ENCODE measurements around the gene C5orf46. TPM values are rescaled to one million over a fixed set of nuclear protein-coding genes. Genes with fewer than 3 reads are reported as not detected.

Gene C5orf46
- total RNA-seq, 1 experiment from 2014 or later = not detected

DNA sequence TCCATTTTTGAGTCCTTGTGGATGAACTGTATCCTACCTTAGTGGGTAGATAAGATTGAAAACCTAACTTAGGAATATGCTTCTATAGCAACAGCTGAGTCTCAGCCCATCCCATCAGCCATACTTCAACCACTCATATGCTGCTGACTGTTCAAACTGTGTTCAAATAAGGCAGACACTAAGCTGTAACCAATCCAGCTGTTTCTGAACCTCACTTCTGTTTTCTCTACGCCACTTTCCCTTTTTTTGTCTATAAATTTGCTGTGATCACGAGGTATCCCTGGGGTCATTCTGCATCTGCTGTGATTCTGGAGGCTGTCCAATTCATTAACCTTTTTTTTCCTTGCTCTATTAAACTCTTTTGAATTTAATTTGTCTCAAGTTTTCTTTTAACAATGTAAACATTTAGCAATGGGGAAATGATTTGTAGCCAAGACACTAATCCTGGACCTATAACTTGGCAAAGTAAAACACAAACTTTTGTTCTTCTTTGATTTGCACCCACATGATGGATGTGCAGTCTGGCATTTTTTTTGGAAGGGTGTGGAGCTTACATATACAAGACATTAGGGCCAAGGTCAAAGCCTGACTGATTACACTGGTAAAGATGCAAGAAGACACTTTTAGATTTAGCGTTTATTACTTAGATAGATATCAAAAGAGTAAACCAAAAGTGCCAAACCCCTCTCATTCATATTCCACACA, 42.7 kb downstream of the C5orf46 start:
- Mint-ChIP-seq H3K4me1 (peaks cover 99% of the 10 kb centered on the region), H3K9me3 (no peaks in the 10 kb centered on the region), H3K27ac (peak overlapping the region; percentile 92), H3K4me3 (peak overlapping the region; percentile 6; the same call in 1 of the 2 replicates), H3K36me3 (peaks cover 51% of the 10 kb centered on the region), H3K27me3 (ENCODE audit: low read depth) (no peaks in the 10 kb centered on the region)
- TF ChIP-seq STAT6 (CRISPR knock-in tag; conservative IDR thresholded peaks at IDR 0.05; ENCODE audit: low read depth) (no peak), ZNF532 (CRISPR knock-in tag; IDR thresholded peaks at IDR 0.05; ENCODE audit: borderline replicate concordance) (peak; percentile 45; the same call in 1 of the 2 replicates), ATF1 (CRISPR knock-in tag; IDR thresholded peaks at IDR 0.05) (no peak), ELF4 (CRISPR knock-in tag; IDR thresholded peaks at IDR 0.05; ENCODE audit: low read depth) (no peak), ZNF671 (CRISPR knock-in tag; IDR thresholded peaks at IDR 0.05) (no peak), GRHL2 (CRISPR knock-in tag; IDR thresholded peaks at IDR 0.05; ENCODE audit: insufficient replicate concordance, severe bottlenecking) (no peak), ZNF219 (CRISPR knock-in tag; IDR thresholded peaks at IDR 0.05; ENCODE audit: borderline replicate concordance) (no peak)
- ChIA-PET POLR2A (interaction anchor here (0.9 to 1.8 kb wide), 3 partner anchors 8 to 20 kb away, joined by 3 to 8 read pairs (median 4); no protein-coding TSS in a partner anchor), CTCF (interaction anchor here (1.9 kb wide), 1 partner anchor 23 kb away, joined by 6 read pairs; no protein-coding TSS in a partner anchor)
- DNase-seq (ENCODE audit: low spot score) (no peak), ATAC-seq (no peak)

- ChIA-PET CTCF (interaction anchor here (1.1 to 3.2 kb wide), 6 partner anchors 9 to 74 kb away, joined by 4 to 26 read pairs (median 6); no protein-coding TSS in a partner anchor), POLR2A (interaction anchor here (0.9 to 2.3 kb wide), 4 partner anchors 9 to 21 kb away, joined by 3 to 10 read pairs (median 6); no protein-coding TSS in a partner anchor)
- H3K27me3 Mint-ChIP-seq (ENCODE audit: low read depth) = no peaks in the 10 kb centered on the region
- ATAC-seq = peak; percentile 12
- DNase-seq (ENCODE audit: low spot score) = no peak
- H3K36me3 Mint-ChIP-seq = peaks cover 23% of the 10 kb centered on the region
- H3K27ac Mint-ChIP-seq = peak overlapping the region; percentile 92
- H3K9me3 Mint-ChIP-seq = no peaks in the 10 kb centered on the region
- peaks cover 96% of the 10 kb centered on the region for H3K4me1 Mint-ChIP-seq
- H3K4me3 Mint-ChIP-seq = peak overlapping the region; percentile 12; the same call in 1 of the 2 replicates
- TF ChIP-seq E2F1 (CRISPR knock-in tag; IDR thresholded peaks at IDR 0.05) (no peak), FOXK1 (CRISPR knock-in tag; IDR thresholded peaks at IDR 0.05) (no peak), GABPB1 (CRISPR knock-in tag; IDR thresholded peaks at IDR 0.05) (no peak), EMX1 (CRISPR knock-in tag; IDR thresholded peaks at IDR 0.05) (no peak), ZBTB21 (CRISPR knock-in tag; IDR thresholded peaks at IDR 0.05; ENCODE audit: borderline replicate concordance) (no peak), ZNF219 (CRISPR knock-in tag; IDR thresholded peaks at IDR 0.05; ENCODE audit: borderline replicate concordance) (no peak), MXD4 (CRISPR knock-in tag; IDR thresholded peaks at IDR 0.05; ENCODE audit: borderline replicate concordance) (no peak), ZNF423 (CRISPR knock-in tag; IDR thresholded peaks at IDR 0.05) (no peak), ERG (CRISPR knock-in tag; IDR thresholded peaks at IDR 0.05) (no peak), SMAD4 (CRISPR knock-in tag; IDR thresholded peaks at IDR 0.05) (no peak), STAT6 (CRISPR knock-in tag; conservative IDR thresholded peaks at IDR 0.05; ENCODE audit: low read depth) (no peak), TP53 (CRISPR knock-in tag; IDR thresholded peaks at IDR 0.05) (no peak), RELA (CRISPR knock-in tag; IDR thresholded peaks at IDR 0.05; ENCODE audit: borderline replicate concordance) (no peak)
- TF ChIP-seq, protein P1, sequence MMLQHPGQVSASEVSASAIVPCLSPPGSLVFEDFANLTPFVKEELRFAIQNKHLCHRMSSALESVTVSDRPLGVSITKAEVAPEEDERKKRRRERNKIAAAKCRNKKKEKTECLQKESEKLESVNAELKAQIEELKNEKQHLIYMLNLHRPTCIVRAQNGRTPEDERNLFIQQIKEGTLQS (CRISPR knock-in tag; conservative IDR thresholded peaks at IDR 0.05) = no peak
Measured at GRCh38 chr5:147860641-147861025, 45.7 kb downstream of the C5orf46 start.

Measured in WTC11 (cell line).